Esophagus muscularis mucosa (tissue), 4 donors: ENCODE measurements around the gene P2RX5.

Experiments used
- CTCF ChIP-seq, 3 experiments: fragments of 200-600 bp in 2 of 3; fragments of 450-650 bp in 1 of 3; sonication (generic) in 2 of 3; IDR thresholded peaks; one replicate each; pipeline ENCODE4 v1.5.1; 2017 to 2019; ENCODE audit warnings: antibody characterized with exemption in 3 of 3, mild to moderate bottlenecking in 2 of 3, moderate library complexity in 1 of 3
- EP300 ChIP-seq: sonication (generic); formaldehyde crosslinking; IDR thresholded peaks from one replicate; pipeline ENCODE4 v1.6.1; 2017; ENCODE audit warnings: antibody characterized with exemption
- POLR2A ChIP-seq: fragments of 450-650 bp; IDR thresholded peaks from one replicate; pipeline ENCODE4 v1.6.1; 2017; ENCODE audit warnings: antibody characterized with exemption, moderate library complexity, mild to moderate bottlenecking, low read depth
- POLR2AphosphoS5 ChIP-seq, 2 donors: sonication (generic); formaldehyde crosslinking; IDR thresholded peaks; one replicate each; pipeline ENCODE4 v1.6.1; 2017; ENCODE audit warnings: antibody characterized with exemption in 2 of 2

GRCh38 chr17:3723556-3724377, 27.8 kb upstream of the P2RX5 start, which contains the start of gene HASPIN:
- peak; percentile 89 to 95 for TF ChIP-seq POLR2AphosphoS5 (IDR thresholded peaks at IDR 0.05)
- no peak for TF ChIP-seq POLR2A
- TF ChIP-seq CTCF (IDR thresholded peaks at IDR 0.05) = peak in 2 of 3 experiments; percentile 33 to 49
- no peak for TF ChIP-seq EP300
